GM12878 (cell line): ENCODE data around the gene PAX2. TPM values are rescaled to one million over a fixed set of nuclear protein-coding genes. Genes with fewer than 3 reads are reported as not detected.

Experiments used
- ATAC-seq: fragments of 200-7000 bp; cut with Tn5 transposase; 3 replicates; pipeline ENCODE4 v1.9.1; 2020; ENCODE audit warnings: mild to moderate bottlenecking, moderate library complexity
- BruUV-seq: library from RNA; stranded (reverse); fragments of 400-500 nt; replicated peaks from 2 replicates; lab custom pipeline; 2021; lab: Mats Ljungman, UMichigan
- CTCF ChIA-PET: fragments of 300-600 bp; sonication (Branson Sonifier 250); formaldehyde crosslinking; extraction: SDS; loops from one replicate; lab custom pipeline; 2021; ENCODE audit warnings: inconsistent platforms; lab: Yijun Ruan, JAX
- POLR2A ChIA-PET: fragments of 350-600 bp; formaldehyde crosslinking; extraction: SDS; loops from one replicate; lab custom pipeline; 2021; ENCODE audit warnings: inconsistent platforms; lab: Charles Lee
- RAD21 ChIA-PET: fragments of 300-600 bp; sonication (Branson Sonifier 250); formaldehyde crosslinking; loops from one replicate; lab custom pipeline; 2023; ENCODE audit warnings: antibody characterized with exemption; ENCODE audit not compliant: unreplicated experiment; lab: Charles Lee
- SMC1A ChIA-PET: fragments of 300-600 bp; sonication (Branson Sonifier 250); formaldehyde crosslinking; loops from one replicate; lab custom pipeline; 2023; ENCODE audit not compliant: unreplicated experiment, uncharacterized antibody; lab: Charles Lee
- DNase-seq: peaks from one replicate; pipeline ENCODE4 v3.0.0-alpha.2; 2011; ENCODE audit warnings: low read depth, low spot score
- FAIRE-seq: peaks from 3 replicates; lab custom pipeline; 2011; peaks lifted over from hg19 to GRCh38; lab: Jason Lieb, UNC
- H2AFZ ChIP-seq: 2 replicates; pipeline ENCODE4 v1.6.0; 2011; ENCODE audit warnings: low read depth, low read length, control low read depth; ENCODE audit not compliant: control insufficient read depth
- H3K27ac ChIP-seq: 2 replicates; pipeline ENCODE4 v1.5.1; 2011; ENCODE audit warnings: control low read depth; ENCODE audit not compliant: control insufficient read depth, insufficient read depth
- H3K27me3 ChIP-seq, 2 experiments: replicated peaks in 1 of 2; 2 replicates each; pipeline versions ENCODE4 v1.6.0 to v1.6.1; 2011; ENCODE audit warnings: low read length in 1 of 2; ENCODE audit not compliant: control insufficient read depth in 2 of 2, insufficient read depth in 2 of 2
- H3K36me3 ChIP-seq, 2 experiments: 2 replicates each; pipeline ENCODE4 v1.5.1; 2011; ENCODE audit warnings: low read length in 1 of 2; ENCODE audit not compliant: control insufficient read depth in 2 of 2, insufficient read depth in 2 of 2
- H3K4me1 ChIP-seq: 2 replicates; pipeline ENCODE4 v1.6.1; 2011; ENCODE audit warnings: mild to moderate bottlenecking, low read length, moderate library complexity, mixed read lengths; ENCODE audit not compliant: control insufficient read depth, insufficient read depth
- H3K4me2 ChIP-seq: 2 replicates; pipeline ENCODE4 v1.6.0; 2011; ENCODE audit warnings: control low read depth; ENCODE audit not compliant: control insufficient read depth, insufficient read depth
- H3K4me3 ChIP-seq: fragments of 200-600 bp; sonication (generic); 2 replicates; pipeline ENCODE4 v1.5.1; 2016
- H3K79me2 ChIP-seq: 2 replicates; pipeline ENCODE4 v1.6.0; 2011; ENCODE audit warnings: low read length; ENCODE audit not compliant: control insufficient read depth, insufficient read depth
- H3K9ac ChIP-seq: 2 replicates; pipeline ENCODE4 v1.8.0; 2011; ENCODE audit warnings: low read length, control low read depth, mixed read lengths; ENCODE audit not compliant: control insufficient read depth, insufficient read depth
- H3K9me3 ChIP-seq: replicated peaks from 3 replicates; pipeline ENCODE4 v1.5.1; 2011; ENCODE audit warnings: mild to moderate bottlenecking, low read length; ENCODE audit not compliant: control insufficient read depth, insufficient read depth
- H4K20me1 ChIP-seq: 2 replicates; pipeline ENCODE4 v1.6.0; 2011; ENCODE audit not compliant: control insufficient read depth, insufficient read depth
- CBFB ChIP-seq: IDR thresholded peaks from 2 replicates; pipeline ENCODE4 v1.6.1; 2016; ENCODE audit warnings: antibody characterized with exemption, low read depth
- CBX5 ChIP-seq: sonication (generic); IDR thresholded peaks from 2 replicates; pipeline ENCODE4 v1.6.1; 2016; ENCODE audit warnings: low read depth, moderate library complexity, mild to moderate bottlenecking, inconsistent platforms
- ETV6 ChIP-seq, 2 experiments: fragments of 450-650 bp in 1 of 2; IDR thresholded peaks in 1 of 2; conservative IDR thresholded peaks in 1 of 2; 2 replicates each; pipeline ENCODE4 v1.6.1; 2014; ENCODE audit warnings: antibody characterized with exemption in 1 of 2, borderline replicate concordance in 1 of 2, low read depth in 1 of 2, mild to moderate bottlenecking in 1 of 2, moderate library complexity in 1 of 2
- IRF5 ChIP-seq: fragments of 450-650 bp; IDR thresholded peaks from 2 replicates; pipeline ENCODE4 v1.6.1; 2017; ENCODE audit warnings: borderline replicate concordance
- MYC ChIP-seq: IDR thresholded peaks from 2 replicates; pipeline ENCODE4 v1.6.1; 2011; ENCODE audit warnings: mild to moderate bottlenecking, low read length, moderate library complexity, inconsistent platforms; ENCODE audit not compliant: insufficient read depth, insufficient replicate concordance, insufficient read length, severe bottlenecking
- NR2F1 ChIP-seq: fragments of 450-650 bp; conservative IDR thresholded peaks from 2 replicates; pipeline ENCODE4 v1.6.1; 2017; ENCODE audit warnings: mild to moderate bottlenecking
- RAD51 ChIP-seq: fragments of 450-650 bp; IDR thresholded peaks from 2 replicates; pipeline ENCODE4 v1.6.1; 2016; ENCODE audit warnings: moderate library complexity, mild to moderate bottlenecking, inconsistent platforms
- TCF12 ChIP-seq: IDR thresholded peaks from 2 replicates; pipeline ENCODE4 v1.6.1; 2011; ENCODE audit warnings: low read depth, mild to moderate bottlenecking, low read length
- USF2 ChIP-seq: IDR thresholded peaks from 2 replicates; pipeline ENCODE4 v1.6.1; 2011; ENCODE audit warnings: low read depth, low read length, improper control_type of control experiment, borderline replicate concordance
- ZBTB40 ChIP-seq: fragments of 450-650 bp; IDR thresholded peaks from 2 replicates; pipeline ENCODE4 v1.6.1; 2016; ENCODE audit warnings: mild to moderate bottlenecking, moderate library complexity, borderline replicate concordance
- ZNF207 ChIP-seq: fragments of 450-650 bp; IDR thresholded peaks from 2 replicates; pipeline ENCODE4 v1.6.1; 2014; ENCODE audit warnings: antibody characterized with exemption, mild to moderate bottlenecking, borderline replicate concordance
- WGBS: methylation state at CpG from one replicate; pipeline ENCODE4 v1.1.6; 2016; ENCODE audit warnings: low lambda C conversion rate; ENCODE audit not compliant: insufficient replicate concordance, insufficient coverage; ENCODE audit errors: missing lambda C conversion rate; 5-methylcytosine and 5-hydroxymethylcytosine counted together
- in situ Hi-C: fragments of 300-500 bp; cut with MboI; formaldehyde crosslinking; loops from 9 replicates; pipeline ENCODE4 v1.14.3; 2018; ENCODE audit warnings: mixed read lengths
- intact Hi-C: fragments of 100-400 bp; cut with micrococcal nuclease; formaldehyde crosslinking; loops from one replicate; pipeline ENCODE4 v1.14.2; 2022; ENCODE audit not compliant: unreplicated experiment
- polyA plus RNA-seq, 11 experiments: library from polyadenylated mRNA; depleted of rRNA in 4 of 11; unstranded in 6 of 11; stranded (reverse) in 5 of 11; fragments of >200 nt; fragmentation: Nextera tagmentation in 4 of 11; fragmentation: Illumina TruSeq in 1 of 11; extraction: Ambion mirVana in 4 of 11; extraction: Trizol in 1 of 11; gene quantifications; 1 replicate in 1 of 11; 2 replicates in 10 of 11; pipeline versions ENCODE4 v1.2.1 to v1.2.3, GENCODE V29; 2011 to 2016; ENCODE audit warnings: inconsistent platforms in 2 of 11, missing spikeins in 2 of 11, low read depth in 1 of 11
- total RNA-seq, 4 experiments: library from RNA; depleted of rRNA in 3 of 4; stranded (reverse); fragments of >200 nt in 3 of 4; fragmentation: Illumina TruSeq in 1 of 4; extraction: Trizol in 1 of 4; gene quantifications; 2 replicates each; pipeline versions ENCODE4 v1.2.1 to v1.2.3, GENCODE V29; 2013 to 2021

Gene PAX2
- total and polyA plus RNA-seq, 10 of the 15 experiments (the other 5 are each of a cell fraction or from before 2014, with no cell fraction given) = not detected

GRCh38 chr10:100826661-100826982 is 81.2 kb downstream of the PAX2 start:
- RAD21 ChIA-PET = interaction anchor here (0.6 kb wide), 1 partner anchor 52 kb away, joined by 4 read pairs; no protein-coding TSS in a partner anchor
- peak overlapping the region; percentile 11; the same call in 1 of the 2 replicates for H3K4me2 ChIP-seq
- no peak overlapping the region for H3K9ac ChIP-seq
- no peak; the same call in 2 of the 3 replicates for ATAC-seq
- POLR2A ChIA-PET = no interaction called here
- 12% methylated on average over 34 of the region's 41 CpGs for WGBS
- H4K20me1 ChIP-seq = no peaks in the 10 kb centered on the region; the same call in 1 of the 2 replicates
- intact Hi-C loops = no loop called here
- no peaks in the 10 kb centered on the region for H3K36me3 ChIP-seq
- no peak for FAIRE-seq
- CTCF ChIA-PET = interaction anchor here (0.7 kb wide), 1 partner anchor 188 kb away, joined by 3 read pairs; no protein-coding TSS in a partner anchor
- SMC1A ChIA-PET = no interaction called here
- peaks cover 8% of the 10 kb centered on the region for H3K4me1 ChIP-seq
- H2AFZ ChIP-seq = no peak overlapping the region
- H3K27ac ChIP-seq = no peak overlapping the region
- no peak for TF ChIP-seq USF2
- no peak for TF ChIP-seq CBX5
- TF ChIP-seq CBFB = no peak
- TF ChIP-seq ETV6 (conservative IDR thresholded peaks at IDR 0.05 in 1 of 2, IDR thresholded peaks at IDR 0.05 in 1 of 2; ENCODE audit: borderline replicate concordance in 1 of 2, low read depth in 1 of 2) = no peak
- TF ChIP-seq IRF5 = no peak
- no peak for TF ChIP-seq RAD51
- no peak for TF ChIP-seq ZNF207
- no peak for TF ChIP-seq NR2F1
- TF ChIP-seq ZBTB40 = no peak
- TF ChIP-seq MYC = no peak
- TF ChIP-seq TCF12 = no peak
- TF ChIP-seq, all 136 proteins: peak for 0
- in situ Hi-C loops = no loop called here
- peaks cover 13 to 34% of the 10 kb centered on the region in 2 experiments for H3K27me3 ChIP-seq
- BruUV-seq = no TSS peak
- H3K9me3 ChIP-seq = no peaks in the 10 kb centered on the region
- H3K4me3 ChIP-seq = no peak overlapping the region
- no peaks in the 10 kb centered on the region for H3K79me2 ChIP-seq
- no peak for DNase-seq
